HG02884 (cell line): ENCODE data around the gene BLACAT1.
A peak's percentile ranks its signal among the peaks of the same experiment; 100 is the strongest.
"Not testable (repeated sequence)": the region's sequence is repeated elsewhere in the genome, so short reads cannot be mapped to it uniquely, and the experiment has no call there.

Experiments used
- ATAC-seq: cut with Tn5 transposase; IDR thresholded peaks from one replicate; pipeline ENCODE4 v1.9.1; 2021; ENCODE audit warnings: mild to moderate bottlenecking, moderate library complexity; ENCODE audit not compliant: unreplicated experiment

Gene BLACAT1

GRCh38 chr1:205442051-205442725, 13.7 kb downstream of the BLACAT1 start:
- ATAC-seq = no peak

- no peak for ATAC-seq
Observed at GRCh38 chr1:205441716-205442050, 14.2 kb downstream of the BLACAT1 start.

GRCh38 chr1:205441318-205441633, 14.6 kb downstream of the BLACAT1 start:
- no peak for ATAC-seq

- peak; percentile 72 for ATAC-seq
Observed at GRCh38 chr1:205440476-205441317, 15.1 kb downstream of the BLACAT1 start.

GRCh38 chr1:205440121-205440475, 15.7 kb downstream of the BLACAT1 start:
- no peak for ATAC-seq

- ATAC-seq = no peak
Observed at GRCh38 chr1:205438213-205439158, 17.4 kb downstream of the BLACAT1 start.

GRCh38 chr1:205437570-205437969, 18.3 kb downstream of the BLACAT1 start:
- ATAC-seq = no peak

GRCh38 chr1:205436776-205437410, 19.0 kb downstream of the BLACAT1 start:
- ATAC-seq = no peak

GRCh38 chr1:205435578-205436573, 20.0 kb downstream of the BLACAT1 start:
- no peak for ATAC-seq

- ATAC-seq = no peak
Observed at GRCh38 chr1:205434738-205435137, 21.1 kb downstream of the BLACAT1 start.

- not testable (repeated sequence) for ATAC-seq
Observed at GRCh38 chr1:205432692-205433091, 23.2 kb downstream of the BLACAT1 start.

GRCh38 chr1:205432116-205432515, 23.7 kb downstream of the BLACAT1 start:
- ATAC-seq = no peak

GRCh38 chr1:205430696-205431305, 25.0 kb downstream of the BLACAT1 start:
- ATAC-seq = no peak

GRCh38 chr1:205429762-205430695, 25.8 kb downstream of the BLACAT1 start:
- ATAC-seq = no peak

- ATAC-seq = no peak
Observed at GRCh38 chr1:205424901-205425600, 30.8 kb downstream of the BLACAT1 start.

- no peak for ATAC-seq
Observed at GRCh38 chr1:205423814-205424399, 31.9 kb downstream of the BLACAT1 start.

- ATAC-seq = no peak
Observed at GRCh38 chr1:205422993-205423642, 32.7 kb downstream of the BLACAT1 start.
